Measurements from ENCODE around the gene BCKDK. TPM values are rescaled to one million over a fixed set of nuclear protein-coding genes. Genes with fewer than 3 reads are reported as not detected.

BCKDK gene
- polyA plus RNA-seq, 1 donor (not counting 4 experiments of a cell fraction or from before 2014, with no cell fraction given), result 19.9 TPM

GRCh38 chr16:31120129-31120528, 11.9 kb downstream of the BCKDK start:
- H4K20me1 ChIP-seq (ENCODE audit: control insufficient read depth, extremely low read depth, insufficient read depth, low read length), result peaks cover 6% of the 10 kb centered on the region
- H3K4me2 ChIP-seq (ENCODE audit: control insufficient read depth, extremely low read depth, insufficient read depth, low read depth, low read length), result no peak overlapping the region
- no peak for DNase-seq (ENCODE audit: low read depth, low spot score)
- no peak overlapping the region for H2AFZ ChIP-seq (ENCODE audit: control insufficient read depth, low read length)
- dilution Hi-C loops (cut with MboI; ENCODE audit: extremely low pct_ligation_motif_present, low sequenced_read_pairs), result no loop called here
- no peaks in the 10 kb centered on the region for H3K9me3 ChIP-seq (ENCODE audit: control insufficient read depth, low read depth, low read length)
- FAIRE-seq, result no peak
- peaks cover 13% of the 10 kb centered on the region for H3K4me1 ChIP-seq (ENCODE audit: control insufficient read depth, extremely low read depth, insufficient read depth, low read length)
- no peaks in the 10 kb centered on the region for H3K27me3 ChIP-seq (ENCODE audit: control insufficient read depth, extremely low read depth, insufficient read depth, low read length)
- H3K4me3 ChIP-seq (ENCODE audit: control insufficient read depth in 2 of 3, extremely low read depth in 1 of 3, insufficient read depth in 2 of 3, low read depth in 1 of 3, low read length in 3 of 3), result no peak overlapping the region
- peaks cover 2% of the 10 kb centered on the region for H3K9me1 ChIP-seq (ENCODE audit: control insufficient read depth, extremely low read depth, insufficient read depth, low read length)
- H3K9ac ChIP-seq (ENCODE audit: control insufficient read depth, extremely low read depth, insufficient read depth, low read length), result no peak overlapping the region
- peaks cover 23% of the 10 kb centered on the region for H3K79me2 ChIP-seq (ENCODE audit: control insufficient read depth, insufficient read depth, low read length)
- peaks cover 10 to 26% of the 10 kb centered on the region in 2 experiments for H3K36me3 ChIP-seq (ENCODE audit: control insufficient read depth in 2 of 2, extremely low read depth in 1 of 2, insufficient read depth in 2 of 2, low read length in 2 of 2)
- H3K27ac ChIP-seq (ENCODE audit: control insufficient read depth, insufficient read depth, low read length), result no peak overlapping the region
- no peak for TF ChIP-seq EZH2 (IDR thresholded peaks at IDR 0.05; ENCODE audit: low read length)
- no peak for TF ChIP-seq CTCF (optimal IDR thresholded peaks at IDR 0.05 in 1 of 3, IDR thresholded peaks at IDR 0.05 in 1 of 3, conservative IDR thresholded peaks at IDR 0.05 in 1 of 3; ENCODE audit: extremely low read depth in 1 of 3, insufficient read depth in 2 of 3, low read length in 3 of 3)

- FAIRE-seq (no peak), DNase-seq (ENCODE audit: low read depth, low spot score) (no peak)
- Histone ChIP-seq H3K9ac (ENCODE audit: control insufficient read depth, extremely low read depth, insufficient read depth, low read length) (no peak overlapping the region), H3K4me3 (ENCODE audit: control insufficient read depth in 2 of 3, extremely low read depth in 1 of 3, insufficient read depth in 2 of 3, low read depth in 1 of 3, low read length in 3 of 3) (no peak overlapping the region), H3K9me1 (ENCODE audit: control insufficient read depth, extremely low read depth, insufficient read depth, low read length) (no peaks in the 10 kb centered on the region), H3K36me3 (ENCODE audit: control insufficient read depth in 2 of 2, extremely low read depth in 1 of 2, insufficient read depth in 2 of 2, low read length in 2 of 2) (peaks cover 4 to 26% of the 10 kb centered on the region in 2 experiments), H4K20me1 (ENCODE audit: control insufficient read depth, extremely low read depth, insufficient read depth, low read length) (no peaks in the 10 kb centered on the region), H3K27me3 (ENCODE audit: control insufficient read depth, extremely low read depth, insufficient read depth, low read length) (no peaks in the 10 kb centered on the region), H3K9me3 (ENCODE audit: control insufficient read depth, low read depth, low read length) (no peaks in the 10 kb centered on the region), H3K79me2 (ENCODE audit: control insufficient read depth, insufficient read depth, low read length) (no peaks in the 10 kb centered on the region), H2AFZ (ENCODE audit: control insufficient read depth, low read length) (no peak overlapping the region), H3K4me2 (ENCODE audit: control insufficient read depth, extremely low read depth, insufficient read depth, low read depth, low read length) (no peak overlapping the region), H3K4me1 (ENCODE audit: control insufficient read depth, extremely low read depth, insufficient read depth, low read length) (peaks cover 7% of the 10 kb centered on the region), H3K27ac (ENCODE audit: control insufficient read depth, insufficient read depth, low read length) (no peak overlapping the region)
- no peak for TF ChIP-seq CTCF (optimal IDR thresholded peaks at IDR 0.05 in 1 of 3, IDR thresholded peaks at IDR 0.05 in 1 of 3, conservative IDR thresholded peaks at IDR 0.05 in 1 of 3; ENCODE audit: extremely low read depth in 1 of 3, insufficient read depth in 2 of 3, low read length in 3 of 3)
- dilution Hi-C loops (cut with MboI; ENCODE audit: extremely low pct_ligation_motif_present, low sequenced_read_pairs), result no loop called here
Measured at GRCh38 chr16:31125844-31126243, 17.7 kb downstream of the BCKDK start.
